NCI-H524 (cell line): Measurements from ENCODE around the gene ARHGEF19.
"Not testable (repeated sequence)": the region's sequence is repeated elsewhere in the genome, so short reads cannot be mapped to it uniquely, and the experiment has no call there.

Experiments
- DNase-seq, 2 experiments: peaks; one replicate each; lab custom pipeline; 2025; lab: John Stamatoyannopoulos, UW

The ARHGEF19 gene

DNA sequence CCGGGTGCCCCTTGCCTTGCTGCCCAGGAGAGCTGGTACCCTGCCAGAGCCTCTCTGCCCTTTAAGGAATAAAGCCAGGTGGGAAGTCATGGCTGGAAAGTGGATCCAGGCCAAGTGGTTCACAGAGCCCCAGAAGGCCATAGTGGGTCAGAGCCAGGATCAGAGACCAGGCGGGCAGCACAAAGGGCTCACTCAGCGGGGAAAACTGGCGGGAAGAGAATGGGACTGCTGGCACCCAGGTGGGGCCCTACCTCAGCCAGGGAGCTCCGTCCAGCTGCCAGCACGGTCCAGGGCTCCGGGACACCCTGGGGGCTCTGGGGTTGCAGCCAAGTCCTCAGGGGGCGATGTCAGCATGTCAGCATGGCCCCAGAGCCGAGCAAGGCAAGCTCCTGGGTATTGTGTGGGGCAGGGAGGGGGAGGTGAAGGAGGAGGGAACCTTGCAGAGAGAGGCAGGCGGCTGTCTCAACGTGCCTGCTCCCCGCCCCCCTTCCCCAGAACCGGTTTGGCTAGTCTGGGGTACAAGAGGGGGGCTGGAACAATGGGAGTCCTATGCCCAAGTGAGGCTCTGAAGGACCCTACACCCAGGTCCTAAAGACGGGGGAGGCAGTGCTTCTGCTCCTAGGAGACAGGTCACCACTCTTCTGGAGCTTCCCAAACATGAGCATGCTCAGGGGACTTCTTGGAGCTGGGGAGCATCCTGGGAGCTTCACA lies at the start of gene ARHGEF19:
Gene ARHGEF19, minus strand, starts transcription at position 402 of the 711 bp plus-strand sequence. CDS start 3,598 bp downstream, outside the sequence.
- no peak for DNase-seq

DNA sequence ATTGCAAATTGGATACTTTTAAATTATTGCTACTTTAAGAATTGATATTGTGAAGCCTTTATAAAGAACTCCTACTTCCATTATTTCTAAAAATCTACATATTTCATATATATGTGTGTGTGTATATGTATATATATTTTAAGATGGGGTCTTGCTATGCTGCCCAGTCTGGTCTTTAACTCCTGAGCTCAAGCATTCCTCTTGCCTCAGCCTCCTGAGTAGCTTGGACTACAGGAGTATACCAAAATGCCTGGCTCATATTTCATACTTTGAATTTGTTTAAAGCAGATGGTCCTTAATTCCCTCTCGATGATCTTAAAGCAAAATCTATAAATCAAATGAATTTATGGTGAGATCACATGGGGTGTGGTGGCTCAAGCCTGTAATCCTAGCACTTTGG lies 49.6 kb upstream of the ARHGEF19 start:
- peak in 1 of 2 experiments; percentile 20 for DNase-seq

DNA sequence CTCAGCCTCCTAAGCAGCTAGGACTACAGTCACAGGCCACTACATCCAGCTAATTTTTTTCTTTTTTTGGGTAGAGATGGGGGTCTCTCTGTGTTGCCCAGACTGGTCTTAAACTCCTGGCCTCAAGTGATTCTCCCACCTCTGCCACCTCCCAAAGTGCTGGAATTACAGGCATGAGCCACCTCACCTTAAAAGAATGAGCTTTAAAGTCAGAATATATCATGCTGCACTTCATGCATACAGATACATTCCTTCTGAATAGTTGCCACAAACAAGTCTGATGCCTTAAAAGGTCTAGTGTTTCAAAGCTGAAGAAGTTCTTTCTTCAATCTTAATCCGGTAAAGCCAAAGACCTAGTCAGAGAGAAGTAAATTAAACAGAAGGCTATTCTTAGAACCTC lies 48.4 kb upstream of the ARHGEF19 start:
- no peak for DNase-seq

DNA sequence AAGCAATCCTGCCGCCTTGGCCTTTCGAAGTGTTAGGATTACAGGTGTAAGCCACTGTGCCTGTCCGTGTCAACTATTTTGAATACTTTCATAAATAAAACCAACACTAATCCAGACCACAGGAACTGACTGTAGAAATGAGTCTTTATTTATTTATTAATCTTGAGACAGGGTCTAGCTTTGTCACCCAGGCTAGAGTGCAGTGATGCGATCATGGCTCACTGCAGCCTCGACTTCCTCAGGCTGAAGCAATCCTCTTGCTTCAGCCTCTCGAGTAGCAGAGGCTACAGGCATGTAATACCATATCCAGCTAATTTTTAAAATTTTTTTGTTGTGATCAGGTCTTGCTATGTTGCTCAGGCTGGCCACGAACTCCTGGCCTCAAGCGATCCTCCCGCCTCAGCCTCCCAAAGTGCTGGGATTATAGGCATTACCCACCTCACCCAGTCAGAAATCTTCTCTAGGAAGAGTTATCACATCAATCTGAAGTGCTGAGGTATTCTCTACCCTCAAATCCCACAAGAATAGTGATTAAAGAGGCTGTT lies 46.2 kb upstream of the ARHGEF19 start:
- no peak for DNase-seq

DNA sequence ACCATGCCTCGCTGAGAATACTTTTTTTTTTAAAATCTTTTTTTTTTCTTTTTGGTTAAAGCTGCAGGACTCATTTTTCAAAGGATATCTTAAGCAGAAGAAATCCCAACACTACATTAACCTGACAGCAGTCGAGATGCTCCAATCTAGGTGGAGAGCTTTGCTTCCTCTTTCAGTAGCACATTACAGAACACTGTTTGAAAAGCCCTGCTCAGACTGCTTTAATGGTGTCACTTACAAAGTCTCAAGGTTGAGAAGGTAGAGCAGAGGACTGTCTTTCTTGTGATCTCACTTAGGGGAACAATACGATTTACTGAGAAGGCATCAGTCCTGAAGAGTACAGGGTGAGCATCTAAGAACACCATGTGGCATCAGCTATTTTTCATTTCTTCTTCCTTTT lies 45.5 kb upstream of the ARHGEF19 start:
- DNase-seq = no peak

DNA sequence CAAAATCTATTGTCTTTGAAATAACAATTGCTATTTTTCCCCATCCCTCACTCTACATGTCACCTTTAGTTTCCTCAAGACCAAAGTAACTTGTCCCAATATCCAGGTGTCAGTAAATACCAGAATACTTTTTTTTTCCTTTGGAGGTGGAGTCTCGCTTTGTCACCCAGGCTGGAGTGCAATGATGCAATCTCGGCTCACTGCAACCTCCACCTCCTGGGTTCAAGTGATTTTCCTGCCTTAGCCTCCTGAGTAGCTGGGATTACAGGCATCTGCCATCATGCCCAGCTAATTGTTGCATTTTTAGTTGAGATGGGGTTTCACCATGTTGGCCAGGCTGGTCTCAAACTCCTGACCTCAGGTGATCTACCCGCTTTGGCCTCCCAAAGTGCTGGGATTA lies 45.1 kb upstream of the ARHGEF19 start:
- DNase-seq = not testable (repeated sequence)

DNA sequence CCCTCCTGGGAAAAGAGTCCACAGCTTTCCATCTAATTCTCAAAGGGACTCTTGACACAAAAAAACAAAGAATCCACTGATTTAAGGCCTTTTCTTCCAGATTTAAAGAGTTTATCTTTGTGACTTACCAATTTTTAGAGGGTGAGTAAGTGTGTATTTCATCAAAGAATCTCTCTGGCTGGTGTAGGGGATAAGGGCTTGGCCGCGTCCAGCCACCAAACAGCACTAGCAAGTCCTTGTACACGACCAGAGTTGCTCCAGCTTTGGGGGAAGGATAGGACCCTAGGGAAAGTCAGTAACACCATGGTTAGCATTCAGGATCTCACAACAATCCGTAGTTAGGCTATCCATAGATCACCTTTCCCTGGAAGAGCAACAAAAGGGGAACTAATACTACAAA lies 44.0 kb upstream of the ARHGEF19 start:
- DNase-seq = no peak

DNA sequence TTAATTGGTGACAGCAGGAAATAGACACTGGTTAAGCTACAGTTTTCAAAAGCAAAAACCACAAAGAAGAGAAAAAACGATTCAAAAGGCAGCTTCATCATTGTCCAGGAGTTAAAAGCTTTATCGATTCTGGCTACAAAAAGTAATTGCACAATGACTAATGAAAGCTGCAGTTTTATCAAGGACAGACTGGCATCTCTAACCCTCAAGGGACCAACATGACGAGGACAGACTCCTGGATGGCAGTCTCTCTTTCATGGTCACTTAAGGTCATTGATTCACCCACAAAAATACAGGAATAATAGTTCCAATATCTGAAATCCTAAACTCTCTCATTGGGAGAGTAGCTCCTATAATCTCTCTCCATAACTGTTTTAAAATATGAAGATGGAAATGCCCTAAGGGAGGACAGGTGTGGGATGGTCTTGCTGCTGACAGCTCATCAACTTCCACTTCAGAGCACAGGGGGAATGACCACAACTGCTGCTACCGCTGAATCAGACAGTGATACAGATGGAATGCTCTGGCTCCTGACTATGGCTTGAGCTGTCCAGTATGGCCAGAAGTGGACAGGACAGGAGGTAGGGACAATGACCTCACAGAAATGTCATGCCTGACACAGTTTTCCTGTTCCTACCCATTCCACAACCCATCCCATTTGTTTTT lies 41.9 kb upstream of the ARHGEF19 start:
- DNase-seq = no peak

DNA sequence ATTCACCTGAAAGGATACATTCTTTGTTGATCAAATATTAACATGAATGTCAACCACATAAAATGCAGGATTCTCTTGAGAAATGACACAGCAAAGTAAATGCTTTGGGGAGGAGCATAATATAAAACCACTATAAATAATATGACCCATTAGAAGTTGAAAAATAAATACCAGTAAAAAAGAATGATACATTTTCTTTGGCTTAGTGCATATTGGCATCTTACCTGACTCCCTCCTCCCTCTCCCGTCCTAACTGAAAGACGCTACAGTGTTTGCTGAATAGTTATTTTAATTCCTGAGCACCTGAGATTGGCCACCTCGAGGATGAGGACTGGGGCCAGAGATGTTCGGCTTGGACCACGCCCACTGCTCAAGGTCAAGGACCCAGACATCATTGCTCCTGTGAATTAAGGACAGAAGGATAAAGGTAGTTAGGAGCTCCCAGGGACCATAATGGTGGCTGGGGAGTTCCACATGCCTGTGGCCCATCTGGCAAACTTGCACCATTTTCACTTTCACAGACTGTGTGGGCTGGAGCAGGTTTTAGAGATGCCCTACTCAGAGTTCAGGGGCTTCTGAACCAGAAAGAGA lies 41.0 kb upstream of the ARHGEF19 start:
- DNase-seq = no peak

DNA sequence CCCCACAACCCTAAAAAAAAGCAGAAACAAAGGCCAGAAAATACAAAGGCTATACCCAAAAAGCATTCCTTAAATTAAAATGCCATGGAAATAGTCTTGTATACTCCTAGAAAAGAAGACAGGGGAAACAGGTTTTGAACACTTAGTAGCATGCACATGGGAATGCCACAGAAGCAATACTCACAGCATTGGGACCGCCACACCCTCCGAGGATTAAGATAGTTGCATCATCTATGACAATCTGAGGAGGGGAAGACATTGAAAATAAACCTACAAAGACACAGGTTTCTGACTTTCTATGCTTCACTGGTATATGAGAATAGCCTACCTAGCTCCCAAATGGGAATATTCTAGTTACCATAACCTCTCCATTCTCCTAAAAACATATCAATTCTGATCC lies 40.5 kb upstream of the ARHGEF19 start:
- DNase-seq = no peak

DNA sequence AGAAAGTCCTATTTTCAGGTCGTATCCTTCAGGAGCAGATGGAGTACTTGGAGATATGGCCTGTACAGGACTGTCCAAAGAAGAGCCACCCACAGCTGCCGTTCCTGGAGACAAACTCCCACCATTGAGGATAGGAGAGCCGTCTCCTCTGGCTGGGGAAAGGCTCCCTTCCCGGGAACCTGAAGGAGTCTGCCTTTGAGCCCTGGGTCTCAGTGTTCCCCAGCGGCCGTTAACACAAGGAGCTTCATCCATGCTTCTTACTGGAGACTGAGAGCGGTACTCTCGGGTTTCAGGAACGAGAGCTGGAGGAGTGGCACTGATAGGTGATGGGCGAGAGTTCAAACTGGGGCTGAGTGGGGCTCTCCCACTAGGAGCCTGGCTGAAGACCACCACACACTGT lies 38.9 kb upstream of the ARHGEF19 start:
- DNase-seq = no peak

DNA sequence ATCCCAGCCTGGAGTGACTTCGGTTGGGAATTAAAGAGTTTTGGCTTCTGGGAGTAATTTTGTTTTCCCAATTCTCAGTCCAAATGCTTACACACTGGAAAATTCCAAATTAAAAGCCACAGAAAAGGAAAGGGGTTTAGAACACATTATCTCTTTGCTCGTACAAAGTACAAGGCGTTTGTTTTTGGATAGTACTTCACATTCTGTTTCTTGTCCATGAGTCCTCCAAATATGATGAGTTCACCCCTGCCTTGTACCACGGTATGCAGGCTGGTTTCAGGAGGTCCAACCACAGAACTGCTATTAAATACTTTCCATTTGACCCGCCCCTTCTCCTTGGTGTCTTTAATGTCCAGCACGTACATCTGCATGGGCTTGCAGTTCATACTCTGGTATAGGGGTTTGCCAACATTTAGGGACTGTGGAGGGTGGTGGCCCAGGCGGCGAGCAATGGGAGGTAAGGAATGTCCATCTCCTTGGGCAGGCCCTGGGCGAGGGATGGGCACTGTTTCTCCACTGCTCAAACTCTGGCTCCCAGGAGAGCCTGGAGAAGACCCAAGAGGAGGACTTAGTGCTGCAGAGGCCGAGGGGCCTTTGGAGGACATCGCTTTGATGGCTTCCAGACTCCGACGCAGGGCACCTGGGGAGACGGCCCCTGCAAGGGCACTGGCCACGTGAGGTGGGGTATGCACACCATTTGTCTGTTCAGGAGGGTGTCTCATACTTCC lies 38.2 kb upstream of the ARHGEF19 start:
- DNase-seq = no peak

DNA sequence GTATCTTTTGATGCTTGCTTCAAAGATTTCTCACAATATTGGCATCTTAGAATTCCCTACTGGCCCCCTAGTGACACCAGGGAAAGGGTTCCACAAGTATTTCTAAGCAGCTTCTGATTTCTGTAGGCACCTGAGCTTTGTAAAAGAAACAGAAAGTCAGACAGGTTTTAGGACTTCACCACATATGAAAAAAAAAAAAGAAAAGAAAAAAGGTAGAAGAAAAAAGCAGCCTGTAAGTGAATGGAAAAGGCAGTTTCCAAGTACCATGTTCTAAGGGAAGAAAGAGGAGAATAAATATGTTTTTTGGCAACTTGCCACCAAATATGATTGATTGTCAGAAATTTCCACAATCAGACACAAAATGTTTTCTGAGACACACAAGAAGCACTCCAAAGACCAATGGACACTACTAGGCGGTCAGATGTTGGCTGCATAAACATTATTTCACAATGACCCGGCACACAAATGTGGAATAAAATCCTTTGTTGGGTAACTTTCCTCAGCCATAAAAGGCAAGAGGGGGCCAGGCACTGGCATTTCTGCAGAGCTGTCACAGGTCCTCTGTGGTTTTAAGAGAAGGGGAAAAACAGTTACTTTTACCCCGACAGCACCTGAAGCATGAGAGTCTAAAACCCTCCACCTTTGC lies 37.3 kb upstream of the ARHGEF19 start:
- no peak for DNase-seq

DNA sequence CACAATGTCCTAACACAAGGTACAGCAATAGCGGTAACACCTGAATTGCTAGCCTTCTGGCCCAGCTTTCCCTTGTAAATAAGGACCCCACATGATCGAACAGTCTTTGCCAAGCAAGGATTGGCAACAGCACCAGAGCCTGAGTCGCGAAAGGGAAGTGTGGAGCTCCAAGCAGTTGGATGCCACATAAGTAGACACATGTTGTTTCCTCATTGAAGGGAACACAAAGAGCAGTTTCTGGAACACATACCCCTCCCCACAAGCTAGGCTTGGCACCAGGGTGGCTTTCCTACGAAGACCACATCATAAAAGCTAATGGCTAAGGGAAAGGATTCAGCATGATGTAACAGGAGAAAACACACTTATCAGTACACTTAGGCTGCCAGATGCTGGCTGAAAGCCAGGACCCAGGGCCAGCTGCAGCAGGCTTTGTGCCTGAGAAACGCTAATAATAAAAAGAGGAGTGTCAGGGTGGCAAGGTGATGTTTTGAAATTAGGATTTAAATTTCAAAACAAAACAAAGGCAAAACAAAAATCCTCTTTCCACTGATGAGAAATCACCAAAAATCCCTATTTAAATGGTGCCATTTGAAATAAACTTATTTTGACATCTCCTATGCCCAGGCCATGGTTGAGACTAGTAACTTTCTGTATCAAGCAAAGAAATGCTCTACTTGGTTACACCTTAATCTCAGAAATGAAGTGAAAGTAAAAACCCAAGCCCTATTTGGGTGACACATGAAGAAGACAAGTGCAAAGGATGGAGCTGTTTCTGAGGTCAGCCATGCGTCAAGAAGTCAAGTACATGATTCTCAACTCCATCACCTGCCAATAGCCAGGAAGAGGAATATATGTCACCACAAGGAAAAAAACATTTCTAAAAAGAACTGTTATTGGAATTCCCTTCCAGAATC lies 36.4 kb upstream of the ARHGEF19 start:
- DNase-seq = peak; percentile 72 to 83

DNA sequence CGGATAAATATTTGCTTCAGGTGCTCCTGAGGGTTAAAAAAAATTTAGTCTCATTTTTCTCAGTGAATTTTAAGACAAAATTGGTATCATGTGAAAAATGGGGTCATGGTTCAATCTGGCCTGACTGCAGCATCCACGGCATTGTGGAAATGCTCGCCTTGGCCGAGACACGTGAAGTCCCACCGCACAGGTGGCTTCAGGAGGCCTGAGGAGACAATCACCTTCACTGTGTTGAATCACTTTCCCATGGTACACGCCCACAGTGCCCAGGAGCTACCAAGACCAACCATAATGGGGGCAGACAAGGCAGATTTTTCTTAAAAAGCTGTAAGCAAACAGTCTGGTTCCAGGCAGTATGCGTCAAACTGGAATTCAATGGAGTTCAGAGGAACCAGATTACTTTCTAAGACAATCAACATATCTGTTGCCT lies 35.6 kb upstream of the ARHGEF19 start:
- no peak for DNase-seq

DNA sequence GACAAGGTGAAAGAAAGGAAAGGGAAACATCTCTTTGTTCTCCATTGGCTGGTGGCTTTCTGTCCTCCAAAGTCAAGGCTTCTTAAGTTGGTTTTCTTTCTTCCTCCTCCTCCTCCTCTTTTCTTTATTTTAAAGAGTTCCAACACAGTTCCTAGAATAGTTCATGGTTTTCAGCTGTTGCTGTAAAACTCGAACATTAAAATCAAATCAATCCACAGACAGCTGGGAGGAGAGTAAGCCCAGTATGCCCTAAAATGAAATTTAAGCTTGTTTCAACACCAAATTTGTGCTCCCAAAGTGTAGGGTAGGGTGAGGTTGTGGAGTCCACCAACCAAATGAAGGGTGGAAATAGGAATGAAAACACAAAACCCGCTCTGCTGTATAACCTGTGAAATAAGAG lies 35.0 kb upstream of the ARHGEF19 start:
- no peak for DNase-seq

DNA sequence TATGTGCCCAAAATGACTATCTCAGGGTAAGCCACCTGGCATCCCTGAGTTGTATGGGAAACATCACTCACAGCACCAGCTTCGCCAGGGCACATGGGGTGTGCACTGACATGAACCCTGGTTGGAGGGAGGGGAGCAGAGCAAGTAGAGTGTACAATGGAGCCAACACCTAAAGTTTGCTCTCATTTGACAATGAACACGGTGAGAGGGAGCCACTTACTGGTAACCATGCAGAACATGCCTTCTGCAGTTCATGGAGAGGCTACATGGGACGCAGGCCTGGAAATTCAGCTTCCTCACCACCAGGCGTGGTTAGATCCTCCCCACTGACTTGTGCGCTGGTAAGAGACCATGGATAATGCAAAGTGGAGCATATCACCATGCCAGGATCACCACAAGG lies 34.5 kb upstream of the ARHGEF19 start:
- no peak for DNase-seq

DNA sequence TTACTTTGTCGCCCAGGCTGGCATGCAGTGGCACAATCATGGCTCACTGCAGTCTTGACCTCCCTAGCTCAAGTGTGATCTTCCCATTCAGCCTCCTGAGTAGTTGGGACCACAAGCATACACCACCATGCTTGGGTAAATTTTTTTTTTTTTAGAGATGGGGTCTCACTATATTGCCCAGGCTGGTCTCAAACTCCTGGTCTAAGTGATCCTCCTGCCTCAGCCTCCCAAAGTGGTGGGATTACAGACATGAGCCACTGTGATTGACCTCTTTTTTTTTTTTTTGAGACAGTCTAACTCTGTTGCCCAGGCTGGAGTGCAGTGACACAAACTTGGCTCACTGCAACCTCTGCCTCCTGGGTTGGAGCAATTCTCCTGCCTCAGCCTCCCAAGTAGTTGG lies 33.8 kb upstream of the ARHGEF19 start:
- DNase-seq = not testable (repeated sequence)

DNA sequence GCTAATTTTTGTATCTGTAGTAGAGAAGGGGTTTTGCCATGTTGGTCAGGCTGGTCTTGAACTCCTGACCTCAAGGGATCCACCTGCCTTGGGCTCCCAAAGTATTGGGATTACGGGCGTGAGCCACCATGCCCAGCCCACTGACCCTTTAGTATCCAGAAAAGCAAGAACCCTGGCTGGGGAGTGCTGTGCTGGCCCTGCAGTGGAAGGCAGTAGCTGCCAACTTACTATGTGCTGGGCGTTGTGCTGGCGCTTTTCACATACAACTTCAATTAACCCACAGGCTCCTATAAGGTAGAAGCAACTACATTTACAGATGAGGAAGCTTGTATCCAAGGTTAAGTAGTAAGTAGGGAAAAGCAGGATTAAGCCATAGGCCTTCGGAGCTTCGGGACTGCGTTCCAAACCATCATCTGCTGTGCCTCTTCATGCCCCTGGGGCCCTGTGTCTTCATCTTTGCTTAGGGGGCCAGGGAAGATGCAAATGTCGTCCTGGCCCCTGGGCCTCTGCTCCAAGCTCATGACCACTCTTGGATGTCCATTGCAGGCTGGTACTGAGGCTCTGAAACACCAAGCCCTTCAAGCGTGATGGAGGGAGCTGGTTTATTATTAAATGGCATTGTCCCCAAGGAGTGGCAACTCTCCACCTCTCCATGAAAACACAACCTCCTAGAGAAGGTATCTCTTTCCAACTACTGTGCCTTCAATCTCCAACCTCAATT lies 33.2 kb upstream of the ARHGEF19 start:
- DNase-seq = no peak

DNA sequence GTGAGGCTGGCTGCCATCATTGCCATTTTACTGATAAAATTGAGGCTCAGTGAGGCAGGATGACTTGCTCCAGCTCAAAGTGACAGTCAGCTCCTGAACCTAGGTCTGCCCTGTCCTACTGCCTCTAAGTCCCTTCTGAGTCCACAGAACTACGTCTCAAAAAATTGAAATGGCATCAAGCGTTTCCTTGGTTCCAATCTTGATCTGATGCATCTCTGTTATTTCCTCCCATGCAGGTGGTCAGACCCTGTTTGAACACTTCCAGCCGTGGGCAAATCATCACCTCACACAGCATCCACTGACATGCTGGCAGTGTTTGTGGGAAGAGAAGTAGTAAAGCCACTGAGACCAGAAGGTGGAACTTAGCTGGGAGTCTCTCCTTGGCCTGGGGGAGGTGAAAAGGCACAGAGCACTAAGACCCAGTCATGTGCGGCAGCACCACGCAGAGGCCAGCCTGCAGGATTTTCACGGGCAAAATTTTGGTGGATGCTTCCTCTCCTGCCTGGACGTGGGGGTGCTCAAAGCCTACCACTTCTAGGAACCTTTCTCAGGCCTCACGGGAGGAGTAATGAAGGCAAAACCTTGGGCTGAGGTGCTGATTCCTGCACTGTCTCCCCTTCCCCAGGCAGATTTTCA lies 32.3 kb upstream of the ARHGEF19 start:
- no peak for DNase-seq
